Measurements from ENCODE around the gene SV2B.

The SV2B gene

GRCh38 chr15:91209726-91210125 is 109.7 kb downstream of the SV2B start:
- TF ChIP-seq CTCF (IDR thresholded peaks at IDR 0.05; ENCODE audit: borderline replicate concordance, insufficient read depth, low read depth, low read length): no peak
- no peak overlapping the region for H3K4me3 ChIP-seq (ENCODE audit: low read depth, low read length)

GRCh38 chr15:91214675-91215590 is 114.9 kb downstream of the SV2B start:
- no peak for TF ChIP-seq CTCF (IDR thresholded peaks at IDR 0.05; ENCODE audit: borderline replicate concordance, insufficient read depth, low read depth, low read length)
- H3K4me3 ChIP-seq (ENCODE audit: low read depth, low read length): no peak overlapping the region

GRCh38 chr15:91216000-91216399 is 115.9 kb downstream of the SV2B start:
- no peak for TF ChIP-seq CTCF (IDR thresholded peaks at IDR 0.05; ENCODE audit: borderline replicate concordance, insufficient read depth, low read depth, low read length)
- H3K4me3 ChIP-seq (ENCODE audit: low read depth, low read length): no peak overlapping the region

- no peak for TF ChIP-seq CTCF (IDR thresholded peaks at IDR 0.05; ENCODE audit: borderline replicate concordance, insufficient read depth, low read depth, low read length)
- no peak overlapping the region for H3K4me3 ChIP-seq (ENCODE audit: low read depth, low read length)
Observed at GRCh38 chr15:91219206-91219605, 119.1 kb downstream of the SV2B start.

GRCh38 chr15:91222052-91222451 is 122.0 kb downstream of the SV2B start:
- TF ChIP-seq CTCF (IDR thresholded peaks at IDR 0.05; ENCODE audit: borderline replicate concordance, insufficient read depth, low read depth, low read length): no peak
- H3K4me3 ChIP-seq (ENCODE audit: low read depth, low read length): no peak overlapping the region

GRCh38 chr15:91223863-91224262 is 123.8 kb downstream of the SV2B start:
- H3K4me3 ChIP-seq (ENCODE audit: low read depth, low read length): no peak overlapping the region
- TF ChIP-seq CTCF (IDR thresholded peaks at IDR 0.05; ENCODE audit: borderline replicate concordance, insufficient read depth, low read depth, low read length): no peak

All from GM12875 (cell line).